Measurements from ENCODE around the gene AP5Z1. TPM values are rescaled to one million over a fixed set of nuclear protein-coding genes. Genes with fewer than 3 reads are reported as not detected.

AP5Z1 gene
- total RNA-seq, 1 donor from 2014 or later: 44.4 TPM

DNA sequence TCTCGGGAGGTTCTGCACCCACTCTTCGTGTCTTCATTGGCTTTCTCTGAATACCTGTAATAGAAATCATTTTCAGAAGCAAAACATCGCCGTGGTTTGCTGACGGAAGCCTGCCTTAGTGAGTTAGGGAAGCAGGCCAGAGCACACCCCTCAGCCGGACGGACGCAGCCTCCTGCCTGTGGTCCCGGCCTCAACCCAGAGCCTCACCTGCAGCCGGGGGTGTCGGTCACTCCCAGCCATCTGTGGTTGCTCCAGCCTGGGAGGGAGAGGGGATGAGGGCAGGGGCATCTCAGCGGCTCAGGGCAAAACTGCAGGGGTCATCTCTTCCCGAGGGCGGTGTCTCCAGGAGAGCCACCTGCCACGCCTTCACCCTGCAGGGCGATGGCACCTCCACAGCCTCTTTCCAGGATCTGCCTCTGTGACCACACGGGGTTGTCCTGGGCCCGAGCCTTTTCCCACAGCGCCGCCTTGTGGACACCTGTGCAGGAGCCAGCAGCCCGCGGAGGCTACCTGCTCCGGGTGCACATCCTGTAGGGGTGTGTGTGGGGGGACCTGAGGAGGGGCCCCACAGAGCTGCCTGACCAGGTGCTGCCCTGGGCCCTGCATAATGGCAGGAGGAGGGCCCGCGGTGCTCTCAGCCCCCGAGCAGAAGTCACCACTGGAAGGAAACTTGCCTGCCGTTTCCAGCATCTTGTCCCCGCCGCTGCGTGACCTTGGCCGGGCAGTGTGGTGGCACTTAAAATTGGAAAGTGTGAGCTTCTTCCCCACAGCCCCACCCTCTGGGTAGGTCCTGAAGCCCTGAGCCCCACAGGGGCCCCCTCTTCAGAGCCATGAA, 21.6 kb upstream of the AP5Z1 start:
- Mint-ChIP-seq H3K4me1 (peaks cover 12% of the 10 kb centered on the region), H3K9me3 (no peaks in the 10 kb centered on the region), H3K27ac (no peak overlapping the region), H3K36me3 (ENCODE audit: low read depth) (peaks cover 23% of the 10 kb centered on the region), H3K4me3 (no peak overlapping the region), H3K27me3 (no peaks in the 10 kb centered on the region)
- intact Hi-C loops (cut with micrococcal nuclease): loop anchor here (1.0 to 2.0 kb wide), 2 partner anchors 69 to 143 kb away; no protein-coding TSS in a partner anchor
- DNase-seq: peak; percentile 96

GRCh38 chr7:4754433-4755010, 20.9 kb upstream of the AP5Z1 start:
- H3K4me1 Mint-ChIP-seq: peaks cover 8% of the 10 kb centered on the region
- intact Hi-C loops (cut with micrococcal nuclease): loop anchor here (2.0 kb wide), 1 partner anchor 70 kb away; no protein-coding TSS in a partner anchor
- H3K4me3 Mint-ChIP-seq: no peak overlapping the region
- H3K27ac Mint-ChIP-seq: no peak overlapping the region
- DNase-seq: no peak
- H3K36me3 Mint-ChIP-seq (ENCODE audit: low read depth): peaks cover 20% of the 10 kb centered on the region
- H3K9me3 Mint-ChIP-seq: no peaks in the 10 kb centered on the region
- H3K27me3 Mint-ChIP-seq: no peaks in the 10 kb centered on the region

DNA sequence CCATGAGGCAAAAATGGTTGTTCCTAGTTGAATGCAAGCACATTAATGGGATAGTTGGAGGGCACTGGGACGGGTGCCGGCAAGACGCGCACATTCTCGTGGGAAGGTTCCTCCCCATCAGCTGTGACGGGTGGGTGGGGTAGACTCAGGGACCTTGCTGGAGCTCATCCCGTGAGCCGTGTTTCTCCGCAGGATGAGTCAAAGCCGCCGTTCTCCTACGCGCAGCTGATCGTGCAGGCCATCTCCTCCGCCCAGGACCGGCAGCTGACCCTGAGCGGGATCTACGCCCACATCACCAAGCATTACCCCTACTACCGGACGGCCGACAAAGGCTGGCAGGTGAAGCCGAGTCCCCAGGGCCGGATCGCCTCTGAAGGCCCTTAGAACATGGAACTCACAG, 20.4 kb upstream of the AP5Z1 start:
- intact Hi-C loops (cut with micrococcal nuclease): loop anchor here (2.0 kb wide), 1 partner anchor 70 kb away; no protein-coding TSS in a partner anchor
- Mint-ChIP-seq H3K4me1 (peaks cover 8% of the 10 kb centered on the region), H3K36me3 (ENCODE audit: low read depth) (peaks cover 25% of the 10 kb centered on the region), H3K4me3 (no peak overlapping the region), H3K27ac (no peak overlapping the region), H3K27me3 (no peaks in the 10 kb centered on the region), H3K9me3 (no peaks in the 10 kb centered on the region)
- no peak for DNase-seq

GRCh38 chr7:4758111-4758510, 17.3 kb upstream of the AP5Z1 start:
- H3K36me3 Mint-ChIP-seq (ENCODE audit: low read depth): peaks cover 39% of the 10 kb centered on the region
- H3K4me1 Mint-ChIP-seq: peaks cover 2% of the 10 kb centered on the region
- no peak overlapping the region for H3K4me3 Mint-ChIP-seq
- intact Hi-C loops (cut with micrococcal nuclease): no loop called here
- no peak for DNase-seq
- no peaks in the 10 kb centered on the region for H3K27me3 Mint-ChIP-seq
- H3K27ac Mint-ChIP-seq: no peak overlapping the region
- no peaks in the 10 kb centered on the region for H3K9me3 Mint-ChIP-seq

DNA sequence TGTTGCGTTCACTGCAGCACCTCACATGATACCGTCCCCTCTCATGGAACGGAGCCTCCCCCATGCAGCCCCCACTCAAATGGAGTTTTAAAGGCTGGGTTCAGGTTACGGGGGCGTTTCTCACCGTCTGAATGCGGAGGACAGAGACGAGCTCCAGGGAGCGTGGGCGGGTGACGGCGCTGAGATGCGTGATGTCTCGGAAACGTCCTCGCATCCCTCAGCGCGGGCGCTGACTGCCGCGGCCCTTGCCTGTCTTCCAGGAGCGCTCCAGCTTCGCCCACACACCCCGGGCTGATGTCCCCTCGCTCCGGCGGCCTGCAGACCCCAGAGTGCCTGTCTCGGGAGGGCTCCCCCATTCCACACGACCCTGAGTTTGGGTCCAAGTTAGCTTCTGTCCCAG, 16.6 kb upstream of the AP5Z1 start:
- Mint-ChIP-seq H3K4me1 (no peaks in the 10 kb centered on the region), H3K9me3 (no peaks in the 10 kb centered on the region), H3K4me3 (no peak overlapping the region), H3K36me3 (ENCODE audit: low read depth) (peaks cover 42% of the 10 kb centered on the region), H3K27me3 (no peaks in the 10 kb centered on the region), H3K27ac (no peak overlapping the region)
- DNase-seq: no peak
- intact Hi-C loops (cut with micrococcal nuclease): no loop called here

DNA sequence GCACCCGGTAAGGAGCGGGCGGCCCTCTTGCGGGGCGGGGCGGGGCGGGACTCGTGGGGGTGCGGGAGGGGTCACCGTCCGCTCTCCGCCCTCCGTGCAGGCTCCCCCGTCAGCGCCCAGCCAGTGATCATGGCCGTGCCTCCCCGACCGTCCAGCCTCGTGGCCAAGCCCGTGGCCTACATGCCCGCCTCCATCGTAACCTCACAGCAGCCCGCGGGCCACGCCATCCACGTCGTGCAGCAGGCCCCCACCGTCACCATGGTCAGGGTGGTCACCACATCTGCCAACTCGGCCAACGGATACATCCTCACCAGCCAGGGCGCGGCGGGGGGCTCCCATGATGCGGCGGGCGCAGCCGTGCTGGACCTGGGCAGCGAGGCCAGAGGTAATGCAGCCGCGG, 16.2 kb upstream of the AP5Z1 start:
- H3K27ac Mint-ChIP-seq: no peak overlapping the region
- intact Hi-C loops (cut with micrococcal nuclease): no loop called here
- peaks cover 42% of the 10 kb centered on the region for H3K36me3 Mint-ChIP-seq (ENCODE audit: low read depth)
- no peak for DNase-seq
- H3K27me3 Mint-ChIP-seq: no peaks in the 10 kb centered on the region
- H3K9me3 Mint-ChIP-seq: no peaks in the 10 kb centered on the region
- no peak overlapping the region for H3K4me3 Mint-ChIP-seq
- H3K4me1 Mint-ChIP-seq: no peaks in the 10 kb centered on the region

GRCh38 chr7:4760952-4761351, 14.5 kb upstream of the AP5Z1 start:
- H3K4me3 Mint-ChIP-seq: no peak overlapping the region
- H3K4me1 Mint-ChIP-seq: no peaks in the 10 kb centered on the region
- no peaks in the 10 kb centered on the region for H3K9me3 Mint-ChIP-seq
- no peak overlapping the region for H3K27ac Mint-ChIP-seq
- no peak for DNase-seq
- peaks cover 31% of the 10 kb centered on the region for H3K36me3 Mint-ChIP-seq (ENCODE audit: low read depth)
- H3K27me3 Mint-ChIP-seq: no peaks in the 10 kb centered on the region
- intact Hi-C loops (cut with micrococcal nuclease): no loop called here

- peak overlapping the region; percentile 48 for H3K27ac Mint-ChIP-seq
- H3K9me3 Mint-ChIP-seq: no peaks in the 10 kb centered on the region
- no peak overlapping the region for H3K4me3 Mint-ChIP-seq
- H3K36me3 Mint-ChIP-seq (ENCODE audit: low read depth): peaks cover 26% of the 10 kb centered on the region
- no peaks in the 10 kb centered on the region for H3K27me3 Mint-ChIP-seq
- intact Hi-C loops (cut with micrococcal nuclease): no loop called here
- no peak for DNase-seq
- H3K4me1 Mint-ChIP-seq: no peaks in the 10 kb centered on the region
These were observed 13.0 kb upstream of the AP5Z1 start for GRCh38 chr7:4762121-4763055.

GRCh38 chr7:4763091-4763793, 12.2 kb upstream of the AP5Z1 start:
- Mint-ChIP-seq H3K4me3 (no peak overlapping the region), H3K36me3 (ENCODE audit: low read depth) (peaks cover 26% of the 10 kb centered on the region), H3K4me1 (no peaks in the 10 kb centered on the region), H3K27me3 (no peaks in the 10 kb centered on the region), H3K27ac (no peak overlapping the region), H3K9me3 (no peaks in the 10 kb centered on the region)
- intact Hi-C loops (cut with micrococcal nuclease): no loop called here
- DNase-seq: no peak

- Mint-ChIP-seq H3K27me3 (no peaks in the 10 kb centered on the region), H3K27ac (no peak overlapping the region), H3K36me3 (ENCODE audit: low read depth) (peaks cover 26% of the 10 kb centered on the region), H3K9me3 (no peaks in the 10 kb centered on the region), H3K4me1 (no peaks in the 10 kb centered on the region), H3K4me3 (no peak overlapping the region)
- intact Hi-C loops (cut with micrococcal nuclease): no loop called here
- no peak for DNase-seq
These were observed 11.6 kb upstream of the AP5Z1 start for GRCh38 chr7:4763794-4764185.

GRCh38 chr7:4764402-4765007, 10.9 kb upstream of the AP5Z1 start:
- DNase-seq: no peak
- Mint-ChIP-seq H3K4me1 (no peaks in the 10 kb centered on the region), H3K36me3 (ENCODE audit: low read depth) (peaks cover 26% of the 10 kb centered on the region), H3K9me3 (no peaks in the 10 kb centered on the region), H3K4me3 (no peak overlapping the region), H3K27ac (no peak overlapping the region), H3K27me3 (no peaks in the 10 kb centered on the region)
- intact Hi-C loops (cut with micrococcal nuclease): no loop called here

DNA sequence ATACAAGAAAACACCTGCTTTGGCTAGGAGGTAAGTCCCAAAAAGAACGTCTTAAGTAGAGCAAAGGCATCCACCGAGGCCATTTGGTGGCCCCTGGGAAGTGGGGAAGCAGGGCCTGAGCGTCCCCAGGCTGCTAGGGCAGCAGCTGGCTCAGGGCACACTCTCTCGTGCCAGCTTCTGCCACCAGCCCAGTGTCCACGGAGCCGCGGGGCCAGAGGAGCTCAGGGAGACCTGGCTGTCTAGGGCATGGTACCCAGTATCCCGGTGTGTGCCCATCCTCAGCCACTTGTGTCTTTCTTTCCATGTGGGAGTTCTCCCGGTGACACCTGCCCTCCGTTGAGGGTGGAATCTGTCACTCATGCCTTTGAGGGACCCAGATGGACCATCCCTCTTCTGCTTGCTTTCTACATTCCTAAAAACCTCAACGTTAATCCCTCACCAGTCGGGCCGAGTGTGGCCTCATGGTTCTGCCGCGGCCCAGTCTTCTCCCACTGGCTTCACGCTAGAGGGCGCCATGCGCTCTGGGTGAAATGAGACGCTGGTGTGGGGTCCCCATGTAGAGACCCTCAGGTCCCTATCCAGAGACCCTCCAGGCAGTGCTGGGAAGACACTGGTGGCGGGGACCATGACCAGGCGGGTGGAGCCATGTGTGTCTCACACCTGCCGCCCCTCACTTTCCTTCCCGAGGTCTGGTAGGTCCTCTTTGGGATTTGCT, 9.5 kb upstream of the AP5Z1 start:
- Mint-ChIP-seq H3K27ac (no peak overlapping the region), H3K27me3 (no peaks in the 10 kb centered on the region), H3K4me1 (no peaks in the 10 kb centered on the region), H3K4me3 (no peak overlapping the region), H3K9me3 (no peaks in the 10 kb centered on the region), H3K36me3 (ENCODE audit: low read depth) (peaks cover 17% of the 10 kb centered on the region)
- no peak for DNase-seq
- intact Hi-C loops (cut with micrococcal nuclease): no loop called here

All from activated CD4-positive, alpha-beta T cell treated with anti-CD3 and anti-CD28 coated beads, Interleukin-2, amount 10 ng/mL, durations not matched to agents 24 days and 14 days (primary cell).